Measurements from ENCODE around the gene ACADSB.

The ACADSB gene

GRCh38 chr10:123103944-123104343 lies 95.1 kb downstream of the ACADSB start:
- no peak for DNase-seq

Measured in retina (tissue), 1 donor.